ENCODE data around the gene AMDHD2. TPM values are rescaled to one million over a fixed set of nuclear protein-coding genes. Genes with fewer than 3 reads are reported as not detected.

AMDHD2 gene
- total RNA-seq, 4 donors from 2014 or later: 7.9 to 36.5 (median 22.0) TPM

GRCh38 chr16:2513405-2514332 lies 6.5 kb upstream of the AMDHD2 start, which contains the start of gene ATP6V0C:
Gene ATP6V0C, plus strand, starts transcription at chr16:2513952. Its CDS starts 152 bp downstream, at chr16:2514104.
- Histone ChIP-seq H3K4me3 (peak within 1 kb of the TSS; percentile 82 to 94), H3K4me1 (peaks cover 12 to 37% of the 10 kb centered on the region in 2 donors), H3K9me3 (no peaks in the 10 kb centered on the region), H3K27me3 (no peaks in the 10 kb centered on the region), H3K36me3 (no peaks in the 10 kb centered on the region), H3K27ac (peak within 1 kb of the TSS; percentile 96 to 97)
- DNase-seq: peak; percentile 90 to 91
- intact Hi-C loops (cut with DNase I; ENCODE audit: low total_unique reads): no loop called here
- TF ChIP-seq CTCF (IDR thresholded peaks at IDR 0.05): peak in 1 of 4 experiments; percentile 21
- TF ChIP-seq POLR2A (IDR thresholded peaks at IDR 0.05): peak; percentile 90 to 93

- H3K27me3 ChIP-seq: no peaks in the 10 kb centered on the region
- H3K27ac ChIP-seq: peak overlapping the region; percentile 96 to 97
- intact Hi-C loops (cut with DNase I; ENCODE audit: low total_unique reads): no loop called here
- peaks cover 18 to 45% of the 10 kb centered on the region in 2 donors for H3K4me1 ChIP-seq
- no peaks in the 10 kb centered on the region for H3K9me3 ChIP-seq
- TF ChIP-seq POLR2A (IDR thresholded peaks at IDR 0.05): no peak
- TF ChIP-seq CTCF (IDR thresholded peaks at IDR 0.05): no peak
- H3K4me3 ChIP-seq: peak overlapping the region; percentile 82 to 94
- DNase-seq: no peak
- H3K36me3 ChIP-seq: no peaks in the 10 kb centered on the region
These were observed 5.6 kb upstream of the AMDHD2 start for GRCh38 chr16:2514333-2515179.

- Histone ChIP-seq H3K9me3 (no peaks in the 10 kb centered on the region), H3K36me3 (no peaks in the 10 kb centered on the region), H3K4me3 (peak overlapping the region; percentile 82 to 94), H3K4me1 (peaks cover 21 to 50% of the 10 kb centered on the region in 2 donors), H3K27ac (peak overlapping the region; percentile 96 to 97), H3K27me3 (no peaks in the 10 kb centered on the region)
- DNase-seq: peak in 1 of 2 donors; percentile 14
- intact Hi-C loops (cut with DNase I; ENCODE audit: low total_unique reads): no loop called here
- no peak for TF ChIP-seq CTCF (IDR thresholded peaks at IDR 0.05)
- TF ChIP-seq POLR2A (IDR thresholded peaks at IDR 0.05): no peak
These were observed 4.9 kb upstream of the AMDHD2 start for GRCh38 chr16:2515180-2515851.

- Histone ChIP-seq H3K27me3 (no peaks in the 10 kb centered on the region), H3K4me3 (no peak overlapping the region), H3K9me3 (no peaks in the 10 kb centered on the region), H3K36me3 (no peaks in the 10 kb centered on the region), H3K4me1 (peaks cover 30 to 50% of the 10 kb centered on the region in 2 donors), H3K27ac (peak overlapping the region; percentile 2 to 34)
- intact Hi-C loops (cut with DNase I; ENCODE audit: low total_unique reads): no loop called here
- no peak for TF ChIP-seq POLR2A (IDR thresholded peaks at IDR 0.05)
- no peak for TF ChIP-seq CTCF (IDR thresholded peaks at IDR 0.05)
- DNase-seq: peak in 1 of 2 donors; percentile 20
These were observed 3.6 kb upstream of the AMDHD2 start for GRCh38 chr16:2516391-2517240.
